Tibial nerve (tissue), 4 donors: ENCODE data around the gene LTBP3. TPM values are rescaled to one million over a fixed set of nuclear protein-coding genes. Genes with fewer than 3 reads are reported as not detected.
"Not testable (repeated sequence)": the region's sequence is repeated elsewhere in the genome, so short reads cannot be mapped to it uniquely, and the experiment has no call there.

ENCODE experiments used
- DNase-seq, 2 donors: peaks; one replicate each; pipeline ENCODE4 v3.0.0-alpha.2; 2019; ENCODE audit warnings: low spot score in 2 of 2
- H3K27ac ChIP-seq, 4 donors: fragments of 200-600 bp; sonication (generic) in 3 of 4; one replicate each; pipeline ENCODE4 v1.5.1; 2017 to 2019; ENCODE audit warnings: mild to moderate bottlenecking in 1 of 4
- H3K27me3 ChIP-seq, 2 donors: fragments of 200-600 bp; sonication (generic) in 1 of 2; one replicate each; pipeline versions ENCODE4 v1.5.1 to v1.6.0; 2017 to 2019
- H3K36me3 ChIP-seq, 3 donors: fragments of 200-600 bp; sonication (generic); one replicate each; pipeline ENCODE4 v1.5.1; 2018 to 2019
- H3K4me1 ChIP-seq, 4 donors: fragments of 200-600 bp; sonication (generic) in 3 of 4; one replicate each; pipeline ENCODE4 v1.5.1; 2017 to 2019
- H3K4me3 ChIP-seq, 4 donors: fragments of 200-600 bp; sonication (generic) in 3 of 4; one replicate each; pipeline ENCODE4 v1.5.1; 2017 to 2019; ENCODE audit warnings: mild to moderate bottlenecking in 1 of 4, moderate library complexity in 1 of 4
- H3K9me3 ChIP-seq, 4 donors: fragments of 200-600 bp; sonication (generic) in 3 of 4; one replicate each; pipeline ENCODE4 v1.5.1; 2017 to 2019
- CTCF ChIP-seq, 5 experiments: fragments of 200-600 bp in 3 of 5; fragments of 450-650 bp in 2 of 5; sonication (generic) in 3 of 5; IDR thresholded peaks; one replicate each; pipeline ENCODE4 v1.5.1; 2016 to 2019; ENCODE audit warnings: antibody characterized with exemption in 5 of 5, mild to moderate bottlenecking in 3 of 5, moderate library complexity in 2 of 5
- EP300 ChIP-seq, 2 donors: sonication (generic); formaldehyde crosslinking; IDR thresholded peaks; one replicate each; pipeline ENCODE4 v1.6.1; 2017; ENCODE audit warnings: antibody characterized with exemption in 2 of 2, mild to moderate bottlenecking in 1 of 2
- POLR2A ChIP-seq, 2 donors: fragments of 450-650 bp; IDR thresholded peaks; one replicate each; pipeline ENCODE4 v1.6.1; 2017; ENCODE audit warnings: antibody characterized with exemption in 2 of 2, mild to moderate bottlenecking in 2 of 2, moderate library complexity in 2 of 2
- WGBS, 2 donors: methylation state at CpG; one replicate each; pipeline ENCODE4 v1.1.5; 2018; 5-methylcytosine and 5-hydroxymethylcytosine counted together
- total RNA-seq, 4 donors: library from RNA; depleted of rRNA; stranded (reverse); fragments of >200 nt; gene quantifications; one replicate each; pipeline ENCODE4 v1.1.0, GENCODE V29; 2016

LTBP3 gene
- total RNA-seq, 4 donors from 2014 or later: 236 to 476 (median 386) TPM

- peak overlapping the region; percentile 75 to 99 (median 95) for H3K4me3 ChIP-seq
- no peaks in the 10 kb centered on the region for H3K9me3 ChIP-seq
- no peak for DNase-seq
- peaks cover 0 to 39% (median 6%) of the 10 kb centered on the region in 3 donors for H3K36me3 ChIP-seq
- H3K27me3 ChIP-seq: no peaks in the 10 kb centered on the region
- 40 to 49% methylated on average over 26 to 31 of the region's 31 CpGs for WGBS, 2 donors
- H3K4me1 ChIP-seq: peaks cover 0 to 62% (median 28%) of the 10 kb centered on the region in 4 donors
- TF ChIP-seq CTCF (IDR thresholded peaks at IDR 0.05) (no peak), POLR2A (IDR thresholded peaks at IDR 0.05) (no peak), EP300 (IDR thresholded peaks at IDR 0.05) (no peak)
- H3K27ac ChIP-seq: peak overlapping the region; percentile 94 to 97 (median 95)
These were observed 32.3 kb downstream of the LTBP3 start for GRCh38 chr11:65525546-65526480.

GRCh38 chr11:65524741-65525545 lies 33.2 kb downstream of the LTBP3 start, which contains the start of gene SCYL1:
SCYL1 (plus strand) TSS chr11:65525083; CDS start chr11:65525154, 71 bp downstream.
- peak; percentile 68 to 74 for DNase-seq
- H3K27ac ChIP-seq: peak within 1 kb of the TSS; percentile 94 to 97 (median 95)

GRCh38 chr11:65524014-65524740 lies 34.0 kb downstream of the LTBP3 start:
- no peaks in the 10 kb centered on the region for H3K27me3 ChIP-seq
- peaks cover 0 to 46% (median 21%) of the 10 kb centered on the region in 4 donors for H3K4me1 ChIP-seq
- H3K4me3 ChIP-seq: peak overlapping the region in 3 of 4 donors; percentile 34 to 75 (median 38)
- no peak for TF ChIP-seq CTCF (IDR thresholded peaks at IDR 0.05)
- no peak for TF ChIP-seq POLR2A (IDR thresholded peaks at IDR 0.05)
- no peak for TF ChIP-seq EP300 (IDR thresholded peaks at IDR 0.05)
- no peaks in the 10 kb centered on the region for H3K9me3 ChIP-seq
- WGBS, 2 donors: 11 to 20% methylated on average over 12 of the region's 12 CpGs
- peak in 1 of 2 donors; percentile 51 for DNase-seq
- H3K36me3 ChIP-seq: peaks cover 0 to 26% (median 0%) of the 10 kb centered on the region in 3 donors
- H3K27ac ChIP-seq: peak overlapping the region; percentile 71 to 94 (median 84)

More at GRCh38 chr11:65524741-65525545, 33.2 kb downstream of the LTBP3 start, which contains the start of gene SCYL1:
- peaks cover 0 to 30% (median 0%) of the 10 kb centered on the region in 3 donors for H3K36me3 ChIP-seq
- 0 to 1% methylated on average over 6 to 37 of the region's 82 CpGs for WGBS, 2 donors
- TF ChIP-seq POLR2A (IDR thresholded peaks at IDR 0.05) (peak; percentile 38 to 80), EP300 (IDR thresholded peaks at IDR 0.05) (peak in 1 of 2 donors; percentile 82), CTCF (IDR thresholded peaks at IDR 0.05) (peak in 2 of 5 experiments; percentile 34 to 35)
- H3K27me3 ChIP-seq: no peaks in the 10 kb centered on the region
- H3K4me1 ChIP-seq: peaks cover 0 to 53% (median 26%) of the 10 kb centered on the region in 4 donors
- peak within 1 kb of the TSS; percentile 75 to 99 (median 95) for H3K4me3 ChIP-seq
- H3K9me3 ChIP-seq: no peaks in the 10 kb centered on the region

GRCh38 chr11:65523631-65523968 lies 34.6 kb downstream of the LTBP3 start:
- DNase-seq: not testable (repeated sequence)
- peak overlapping the region in 3 of 4 donors; percentile 80 to 94 (median 89) for H3K27ac ChIP-seq

GRCh38 chr11:65522718-65523630 lies 35.2 kb downstream of the LTBP3 start:
- 75 to 78% methylated on average over 18 of the region's 18 CpGs for WGBS, 2 donors

More at GRCh38 chr11:65523631-65523968, 34.6 kb downstream of the LTBP3 start:
- not testable (repeated sequence) for H3K9me3 ChIP-seq, H3K27me3 ChIP-seq, H3K4me3 ChIP-seq
- Histone ChIP-seq H3K4me1 (peaks cover 0 to 40% (median 18%) of the 10 kb centered on the region in 4 donors), H3K36me3 (peaks cover 0 to 22% (median 0%) of the 10 kb centered on the region in 3 donors)
- WGBS, 2 donors: 86 to 88% methylated on average over 7 of the region's 7 CpGs

GRCh38 chr11:65521777-65522521 lies 36.2 kb downstream of the LTBP3 start:
- not testable (repeated sequence) for H3K9me3 ChIP-seq, H3K27me3 ChIP-seq, H3K36me3 ChIP-seq, H3K4me3 ChIP-seq, DNase-seq, H3K27ac ChIP-seq
- H3K4me1 ChIP-seq: peaks cover 0 to 31% (median 17%) of the 10 kb centered on the region in 4 donors
- 83 to 84% methylated on average over 20 of the region's 20 CpGs for WGBS, 2 donors

More at GRCh38 chr11:65522718-65523630, 35.2 kb downstream of the LTBP3 start:
- H3K4me1 ChIP-seq: peaks cover 0 to 35% (median 17%) of the 10 kb centered on the region in 4 donors
- H3K4me3 ChIP-seq, H3K27me3 ChIP-seq, DNase-seq, H3K9me3 ChIP-seq: not testable (repeated sequence)
- H3K27ac ChIP-seq: peak overlapping the region in 2 of 4 donors; percentile 80 to 94
- H3K36me3 ChIP-seq: peaks cover 0 to 16% (median 0%) of the 10 kb centered on the region in 3 donors

- H3K27ac ChIP-seq, H3K36me3 ChIP-seq, H3K4me3 ChIP-seq, H3K4me1 ChIP-seq, DNase-seq, H3K9me3 ChIP-seq, H3K27me3 ChIP-seq: not testable (repeated sequence)
- 94 to 97% methylated on average over 8 of the region's 8 CpGs for WGBS, 2 donors
These were observed 39.1 kb downstream of the LTBP3 start for GRCh38 chr11:65518941-65519549.
